Mucosa of descending colon (tissue), 3 donors: ENCODE measurements around the gene PCARE. TPM values are rescaled to one million over a fixed set of nuclear protein-coding genes. Genes with fewer than 3 reads are reported as not detected.

Experiments
- ATAC-seq: fragments of 200-7000 bp; cut with Tn5 transposase; one replicate; pipeline ENCODE4 v1.9.1; 2020; ENCODE audit warnings: mild to moderate bottlenecking, moderate library complexity
- DNase-seq, 3 donors: peaks; one replicate each; pipeline ENCODE4 v3.0.0-alpha.2; 2020
- H3K36me3 ChIP-seq: fragments of 200-600 bp; one replicate; pipeline ENCODE4 v1.8.0; 2021; ENCODE audit warnings: low read depth, mild to moderate bottlenecking
- H3K4me1 ChIP-seq: fragments of 200-600 bp; one replicate; pipeline ENCODE4 v1.8.0; 2021; ENCODE audit warnings: low read depth, mild to moderate bottlenecking
- H3K4me3 ChIP-seq: fragments of 200-600 bp; one replicate; pipeline ENCODE4 v1.8.0; 2021; ENCODE audit warnings: mild to moderate bottlenecking
- H3K9me3 ChIP-seq: fragments of 200-600 bp; one replicate; pipeline ENCODE4 v1.8.0; 2021; ENCODE audit warnings: mild to moderate bottlenecking
- intact Hi-C, 2 donors: fragments of 100-400 bp; cut with DNase I in 1 of 2; cut with micrococcal nuclease in 1 of 2; formaldehyde crosslinking; loops; one replicate each; pipeline versions ENCODE4 v1.11.0 to v1.11.1; 2022; cut with DNase I, micrococcal nuclease
- total RNA-seq, 3 donors: library from RNA; stranded (reverse); fragmentation: NEBNext Ultra II Directional in 2 of 3; extraction: Animal tissue kit (Norgen Biotek cat#: 25700) in 2 of 3; gene quantifications; one replicate each; pipeline versions ENCODE4 v1.2.1 to v1.2.4, GENCODE V29; 2021 to 2023
- TF ChIP-seq, protein P1 (sequence below): fragments of 200-600 bp; IDR thresholded peaks from one replicate; pipeline ENCODE4 v1.8.0; 2022; ENCODE audit warnings: antibody characterized with exemption, mild to moderate bottlenecking
- donor health status: DM: no; HTN: no; CAD: no; lungs with moderate emphysema.
- donor health status: DM: no; HTN: no; CAD: no.
- donor health status: DM: no; HTN: yes; CAD: no.

The PCARE gene
- total RNA-seq, 3 donors from 2014 or later = not detected

DNA sequence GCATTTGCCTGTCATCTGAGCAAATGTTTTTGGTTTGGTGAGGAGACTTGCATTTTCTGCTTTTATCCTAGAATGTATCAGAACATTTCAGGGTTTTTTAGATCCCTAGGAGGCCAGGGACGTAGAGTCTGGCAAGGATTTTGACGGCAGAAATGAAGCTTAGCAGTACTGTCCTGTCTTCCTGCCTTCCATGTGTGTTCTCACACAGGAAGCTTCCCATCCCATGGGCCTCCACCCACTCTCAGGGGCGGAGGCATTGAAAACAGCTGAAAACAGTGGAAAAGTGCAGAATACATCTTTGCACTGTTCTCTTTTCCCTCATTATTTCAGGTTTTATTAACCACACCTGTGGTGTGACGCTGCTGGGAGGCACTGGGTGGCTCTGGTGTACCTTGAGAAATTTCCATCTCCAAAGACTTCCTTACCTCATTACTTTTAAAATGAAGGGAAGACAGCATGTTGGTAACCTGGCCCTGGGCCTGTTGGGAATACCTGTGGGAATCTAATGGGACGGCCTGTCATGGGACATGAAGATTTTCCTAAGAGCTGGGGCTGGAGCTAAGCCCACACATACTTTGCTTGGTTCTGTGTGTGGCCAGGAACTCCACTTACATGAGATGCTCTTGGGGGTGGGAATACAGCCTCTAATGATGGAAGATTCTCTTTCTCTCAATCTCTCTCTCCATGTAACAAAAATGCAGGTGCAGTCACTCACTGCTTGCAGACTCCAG lies 20.5 kb downstream of the PCARE start:
- H3K4me3 ChIP-seq = no peak overlapping the region
- no peaks in the 10 kb centered on the region for H3K9me3 ChIP-seq
- intact Hi-C loops = no loop called here
- H3K4me1 ChIP-seq = no peaks in the 10 kb centered on the region
- no peak for DNase-seq
- no peaks in the 10 kb centered on the region for H3K36me3 ChIP-seq
- no peak for ATAC-seq
- TF ChIP-seq, protein P1, sequence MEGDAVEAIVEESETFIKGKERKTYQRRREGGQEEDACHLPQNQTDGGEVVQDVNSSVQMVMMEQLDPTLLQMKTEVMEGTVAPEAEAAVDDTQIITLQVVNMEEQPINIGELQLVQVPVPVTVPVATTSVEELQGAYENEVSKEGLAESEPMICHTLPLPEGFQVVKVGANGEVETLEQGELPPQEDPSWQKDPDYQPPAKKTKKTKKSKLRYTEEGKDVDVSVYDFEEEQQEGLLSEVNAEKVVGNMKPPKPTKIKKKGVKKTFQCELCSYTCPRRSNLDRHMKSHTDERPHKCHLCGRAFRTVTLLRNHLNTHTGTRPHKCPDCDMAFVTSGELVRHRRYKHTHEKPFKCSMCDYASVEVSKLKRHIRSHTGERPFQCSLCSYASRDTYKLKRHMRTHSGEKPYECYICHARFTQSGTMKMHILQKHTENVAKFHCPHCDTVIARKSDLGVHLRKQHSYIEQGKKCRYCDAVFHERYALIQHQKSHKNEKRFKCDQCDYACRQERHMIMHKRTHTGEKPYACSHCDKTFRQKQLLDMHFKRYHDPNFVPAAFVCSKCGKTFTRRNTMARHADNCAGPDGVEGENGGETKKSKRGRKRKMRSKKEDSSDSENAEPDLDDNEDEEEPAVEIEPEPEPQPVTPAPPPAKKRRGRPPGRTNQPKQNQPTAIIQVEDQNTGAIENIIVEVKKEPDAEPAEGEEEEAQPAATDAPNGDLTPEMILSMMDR = no peak

DNA sequence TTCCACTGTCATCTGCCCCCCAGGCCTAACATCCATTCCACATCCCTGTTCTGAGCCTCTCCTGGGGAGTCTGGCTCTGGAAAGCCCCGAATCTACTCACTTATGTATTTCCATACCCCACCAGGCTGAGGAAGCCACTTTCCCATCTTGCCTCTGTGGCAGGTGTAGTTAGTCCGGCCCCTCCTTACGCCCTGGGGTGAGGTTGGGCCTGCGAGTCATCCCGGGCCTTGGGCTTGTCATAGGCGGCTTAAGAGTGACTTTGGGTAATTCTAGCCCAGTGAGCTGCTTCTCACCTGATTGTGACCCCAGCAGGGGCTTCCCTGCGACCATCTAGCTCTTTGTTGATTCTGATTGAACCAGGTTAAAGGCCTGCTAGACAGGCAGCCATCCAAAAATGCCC lies 21.1 kb downstream of the PCARE start:
- DNase-seq = no peak

DNA sequence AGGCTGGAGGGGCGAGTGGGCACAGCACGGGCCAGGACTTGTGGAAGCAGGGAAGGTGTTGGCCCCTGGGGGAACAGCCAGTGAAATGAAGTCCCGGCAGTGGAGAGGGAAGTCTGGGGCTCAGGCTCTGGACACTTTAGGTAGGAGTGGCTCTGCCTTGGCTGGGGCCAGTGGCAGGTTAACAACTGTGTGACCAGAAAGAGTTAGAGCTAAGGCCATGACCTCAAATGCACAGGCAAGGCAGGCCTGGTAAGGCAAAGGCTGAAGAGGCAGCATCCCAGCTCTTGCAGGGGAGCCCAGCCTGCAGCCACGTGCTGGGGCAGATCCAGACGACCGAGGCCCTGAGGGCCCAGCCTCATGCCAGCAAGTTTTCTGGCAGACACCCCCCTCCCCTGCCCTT lies 21.5 kb downstream of the PCARE start:
- TF ChIP-seq, protein P1 = no peak
- Histone ChIP-seq H3K4me3 (no peak overlapping the region), H3K4me1 (no peaks in the 10 kb centered on the region), H3K9me3 (no peaks in the 10 kb centered on the region), H3K36me3 (no peaks in the 10 kb centered on the region)
- intact Hi-C loops = no loop called here
- ATAC-seq (no peak), DNase-seq (no peak)

More for the DNA sequence above, 21.1 kb downstream of the PCARE start:
- ATAC-seq = no peak
- Histone ChIP-seq H3K4me1 (no peaks in the 10 kb centered on the region), H3K9me3 (no peaks in the 10 kb centered on the region), H3K4me3 (no peak overlapping the region), H3K36me3 (no peaks in the 10 kb centered on the region)
- intact Hi-C loops = no loop called here
- TF ChIP-seq, protein P1 = no peak

DNA sequence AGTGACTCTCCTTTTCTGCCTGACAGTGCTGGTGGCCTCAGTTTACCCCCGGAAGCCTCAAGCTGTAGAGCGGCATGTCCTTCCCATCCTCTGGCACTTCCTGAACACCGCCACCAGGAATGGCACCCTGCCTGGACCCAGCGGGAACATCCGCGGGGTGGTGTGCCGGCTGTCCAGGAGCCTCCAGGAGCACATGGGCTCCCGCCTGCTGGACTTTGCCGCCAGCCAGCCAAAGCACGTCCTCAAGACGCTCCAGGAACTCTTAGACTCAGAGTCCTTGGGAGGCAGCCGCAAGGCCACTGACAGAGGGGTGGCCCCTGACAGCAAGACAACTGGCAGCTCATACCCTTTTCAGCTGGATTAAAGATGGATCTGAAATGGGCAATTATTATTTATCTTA lies 22.6 kb downstream of the PCARE start:
- Histone ChIP-seq H3K4me3 (no peak overlapping the region), H3K36me3 (no peaks in the 10 kb centered on the region), H3K9me3 (no peaks in the 10 kb centered on the region), H3K4me1 (no peaks in the 10 kb centered on the region)
- DNase-seq (no peak), ATAC-seq (no peak)
- TF ChIP-seq, protein P1 = no peak
- intact Hi-C loops = no loop called here

DNA sequence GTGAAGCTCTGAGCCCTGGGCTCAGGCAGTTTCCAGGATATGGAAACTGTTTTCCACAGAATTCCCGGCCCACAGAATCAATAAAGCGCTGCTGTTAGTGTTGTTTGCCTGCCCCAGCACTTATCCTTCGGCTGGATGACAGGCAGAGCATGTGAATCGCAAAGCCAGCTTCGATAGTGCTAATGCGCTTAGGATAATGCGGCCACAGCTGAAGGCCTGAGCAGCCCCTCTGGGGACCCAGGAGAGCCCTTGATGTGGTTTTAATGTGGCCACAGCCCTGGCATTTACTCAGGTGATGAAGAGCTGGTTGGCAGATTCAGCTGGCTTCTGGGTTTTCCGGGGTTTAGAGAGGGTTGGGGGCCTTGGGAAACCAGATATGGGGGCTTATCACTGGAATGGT lies 23.7 kb downstream of the PCARE start:
- H3K9me3 ChIP-seq = no peaks in the 10 kb centered on the region
- ATAC-seq (no peak), DNase-seq (no peak)
- no peak overlapping the region for H3K4me3 ChIP-seq
- intact Hi-C loops = no loop called here
- no peaks in the 10 kb centered on the region for H3K4me1 ChIP-seq
- TF ChIP-seq, protein P1 = no peak
- no peaks in the 10 kb centered on the region for H3K36me3 ChIP-seq
